Measurements from ENCODE around the gene SORCS2. TPM values are rescaled to one million over a fixed set of nuclear protein-coding genes. Genes with fewer than 3 reads are reported as not detected.

Gene SORCS2
- total RNA-seq, 4 donors from 2014 or later = 2.0 to 7.4 (median 3.6) TPM

DNA sequence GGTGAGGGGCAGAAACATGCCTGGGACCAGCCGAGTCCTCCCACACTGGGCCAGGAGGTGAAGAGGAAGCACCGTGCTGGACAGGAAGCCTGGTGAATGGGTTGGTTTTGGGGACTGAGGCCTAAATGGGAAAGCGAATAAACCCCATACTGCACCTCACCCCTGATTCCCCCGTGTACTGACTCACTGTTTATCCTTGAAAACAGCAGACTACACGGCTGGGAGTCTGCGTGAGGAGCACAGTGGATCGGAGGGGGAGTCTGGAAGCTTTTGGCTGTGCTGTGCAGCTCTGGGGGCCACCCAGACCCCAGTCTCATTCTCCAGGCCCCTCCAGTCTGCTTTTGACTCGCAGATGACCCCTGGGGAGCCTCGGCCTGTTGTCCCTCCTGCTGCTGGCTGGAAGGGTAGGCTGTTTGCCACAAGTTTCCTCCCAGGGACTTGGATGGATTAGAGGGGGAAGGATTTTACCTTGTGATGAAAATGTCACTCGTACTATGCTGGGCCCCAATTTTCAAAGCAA, 152.4 kb downstream of the SORCS2 start:
- WGBS, 2 donors (ENCODE audit: low coverage in 1 of 2) = 50 to 67% methylated on average over 2 to 4 of the region's 10 CpGs
- no peak for TF ChIP-seq CTCF (IDR thresholded peaks at IDR 0.05)
- no peak for TF ChIP-seq EP300 (IDR thresholded peaks at IDR 0.05)
- TF ChIP-seq POLR2AphosphoS5 (IDR thresholded peaks at IDR 0.05) = no peak
- TF ChIP-seq POLR2A (IDR thresholded peaks at IDR 0.05) = no peak
- H3K4me1 ChIP-seq = no peaks in the 10 kb centered on the region
- no peaks in the 10 kb centered on the region for H3K27me3 ChIP-seq
- H3K36me3 ChIP-seq = no peaks in the 10 kb centered on the region
- no peak for ATAC-seq
- peaks cover 0 to 23% (median 0%) of the 10 kb centered on the region in 3 donors for H3K9me3 ChIP-seq
- H3K4me3 ChIP-seq = no peak overlapping the region
- no peak overlapping the region for H3K27ac ChIP-seq

DNA sequence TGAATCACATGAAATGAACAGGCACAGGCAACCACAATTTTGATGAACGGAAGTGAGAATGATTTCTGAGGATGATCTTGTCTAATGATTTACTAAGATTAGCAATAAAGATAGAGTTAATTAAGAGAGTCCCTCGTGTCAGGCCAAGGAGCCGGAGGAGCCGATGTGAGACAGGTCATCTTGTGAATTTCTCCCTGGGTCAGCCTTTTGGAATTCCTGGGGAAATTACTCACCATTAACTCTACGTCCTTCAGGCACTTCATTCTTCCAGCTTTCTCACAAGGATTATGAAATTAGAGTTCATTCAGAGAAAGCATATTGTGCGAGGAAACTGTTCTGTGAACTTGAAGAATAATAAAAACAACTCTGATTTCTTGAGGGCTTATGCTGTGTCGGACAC, 155.6 kb downstream of the SORCS2 start:
- Histone ChIP-seq H3K9me3 (peaks cover 0 to 23% (median 0%) of the 10 kb centered on the region in 3 donors), H3K27me3 (no peaks in the 10 kb centered on the region), H3K36me3 (no peaks in the 10 kb centered on the region), H3K27ac (no peak overlapping the region), H3K4me1 (no peaks in the 10 kb centered on the region), H3K4me3 (no peak overlapping the region)
- 85 to 93% methylated on average over 7 of the region's 7 CpGs for WGBS, 2 donors (ENCODE audit: low coverage in 1 of 2)
- TF ChIP-seq EP300 (IDR thresholded peaks at IDR 0.05) = no peak
- TF ChIP-seq POLR2A (IDR thresholded peaks at IDR 0.05) = no peak
- no peak for TF ChIP-seq POLR2AphosphoS5 (IDR thresholded peaks at IDR 0.05)
- no peak for TF ChIP-seq CTCF (IDR thresholded peaks at IDR 0.05)
- ATAC-seq = no peak

- no peak for ATAC-seq
- no peak overlapping the region for H3K27ac ChIP-seq
- no peak overlapping the region for H3K4me3 ChIP-seq
- no peaks in the 10 kb centered on the region for H3K36me3 ChIP-seq
- no peak for TF ChIP-seq CTCF (IDR thresholded peaks at IDR 0.05)
- TF ChIP-seq POLR2A (IDR thresholded peaks at IDR 0.05) = no peak
- no peak for TF ChIP-seq EP300 (IDR thresholded peaks at IDR 0.05)
- 100% methylated on average over 1 to 4 of the region's 18 CpGs for WGBS, 2 donors (ENCODE audit: low coverage in 1 of 2)
- no peaks in the 10 kb centered on the region for H3K4me1 ChIP-seq
- H3K27me3 ChIP-seq = no peaks in the 10 kb centered on the region
- peaks cover 0 to 23% (median 0%) of the 10 kb centered on the region in 3 donors for H3K9me3 ChIP-seq
Observed at GRCh38 chr4:7348946-7349900, 156.9 kb downstream of the SORCS2 start.

DNA sequence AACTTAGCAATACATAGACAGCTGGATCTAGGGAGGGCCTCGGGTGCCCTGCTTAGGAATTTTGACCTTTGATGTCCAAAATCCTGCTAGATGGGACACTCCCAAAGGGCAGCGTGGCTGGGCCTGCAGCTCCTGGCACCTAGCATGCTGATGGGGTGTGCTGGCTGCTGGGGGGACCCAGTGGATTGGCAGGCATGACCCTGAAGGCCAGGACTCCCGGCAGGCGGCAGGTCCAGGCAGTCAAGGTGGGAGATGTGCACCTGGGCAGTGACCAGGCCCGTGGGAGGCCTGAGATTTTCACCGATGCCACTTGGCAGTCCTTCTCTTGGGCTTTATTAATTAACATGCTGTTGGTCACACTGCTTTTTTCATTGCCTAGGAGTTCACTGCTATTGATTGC, 158.1 kb downstream of the SORCS2 start:
- Histone ChIP-seq H3K4me1 (no peaks in the 10 kb centered on the region), H3K27ac (no peak overlapping the region), H3K27me3 (no peaks in the 10 kb centered on the region), H3K4me3 (no peak overlapping the region), H3K36me3 (no peaks in the 10 kb centered on the region), H3K9me3 (peaks cover 0 to 18% (median 0%) of the 10 kb centered on the region in 3 donors)
- TF ChIP-seq EP300 (IDR thresholded peaks at IDR 0.05) (no peak), CTCF (IDR thresholded peaks at IDR 0.05) (no peak), POLR2AphosphoS5 (IDR thresholded peaks at IDR 0.05) (no peak), POLR2A (IDR thresholded peaks at IDR 0.05) (no peak)
- no peak for ATAC-seq
- 60 to 95% methylated on average over 1 to 4 of the region's 6 CpGs for WGBS, 2 donors (ENCODE audit: low coverage in 1 of 2)
